ENCODE results near the gene ZCCHC24.

The ZCCHC24 gene

GRCh38 chr10:79445977-79446757, 743 bp upstream of the ZCCHC24 start:
- no peak for DNase-seq

GRCh38 chr10:79444199-79445119, 965 bp downstream of the ZCCHC24 start:
- DNase-seq = no peak

GRCh38 chr10:79443338-79444198, 1.9 kb downstream of the ZCCHC24 start:
- DNase-seq = no peak

- no peak for DNase-seq
These were observed 3.0 kb downstream of the ZCCHC24 start for GRCh38 chr10:79442171-79443040.

- no peak for DNase-seq
These were observed 4.0 kb downstream of the ZCCHC24 start for GRCh38 chr10:79441433-79441832.

GRCh38 chr10:79440281-79440680, 5.1 kb downstream of the ZCCHC24 start:
- no peak for DNase-seq

- DNase-seq = no peak
These were observed 6.7 kb downstream of the ZCCHC24 start for GRCh38 chr10:79438699-79439085.

- DNase-seq = no peak
These were observed 7.3 kb downstream of the ZCCHC24 start for GRCh38 chr10:79438021-79438698.

- no peak for DNase-seq
These were observed 8.2 kb downstream of the ZCCHC24 start for GRCh38 chr10:79437111-79437814.

- DNase-seq = no peak
These were observed 8.6 kb downstream of the ZCCHC24 start for GRCh38 chr10:79436850-79437103.

- DNase-seq = no peak
These were observed 9.2 kb downstream of the ZCCHC24 start for GRCh38 chr10:79436066-79436849.

- DNase-seq = no peak
These were observed 10.0 kb downstream of the ZCCHC24 start for GRCh38 chr10:79435271-79436065.

- DNase-seq = no peak
These were observed 10.6 kb downstream of the ZCCHC24 start for GRCh38 chr10:79434821-79435251.

- DNase-seq = no peak
These were observed 11.2 kb downstream of the ZCCHC24 start for GRCh38 chr10:79434223-79434687.

GRCh38 chr10:79433324-79434222, 11.9 kb downstream of the ZCCHC24 start:
- DNase-seq = no peak

- DNase-seq = no peak
These were observed 13.3 kb downstream of the ZCCHC24 start for GRCh38 chr10:79431891-79432831.

- no peak for DNase-seq
These were observed 14.0 kb downstream of the ZCCHC24 start for GRCh38 chr10:79431428-79431827.

Measured in NCI-H187 (cell line).